Kidney (tissue), 14 donors: Measurements from ENCODE around the gene HOTAIR. TPM values are rescaled to one million over a fixed set of nuclear protein-coding genes. Genes with fewer than 3 reads are reported as not detected.

Experiments used
- DNase-seq, 5 donors: peaks; one replicate each; pipeline ENCODE4 v3.0.0-alpha.2; 2013 to 2020
- FAIRE-seq: peaks from 2 replicates; lab custom pipeline; 2012; peaks lifted over from hg19 to GRCh38; lab: Jason Lieb, UNC
- H3K27ac ChIP-seq, 2 donors: one replicate each; pipeline ENCODE4 v1.7.0; 2013; ENCODE audit warnings: low read depth in 2 of 2, low read length in 2 of 2, inconsistent platforms in 1 of 2
- H3K27me3 ChIP-seq: one replicate; pipeline ENCODE4 v1.7.1; 2013; ENCODE audit warnings: low read length, inconsistent platforms; ENCODE audit not compliant: control insufficient read depth, insufficient read depth
- H3K36me3 ChIP-seq, 3 donors: one replicate each; pipeline versions ENCODE4 v1.7.0 to v1.7.1; 2013; ENCODE audit warnings: low read length in 3 of 3, control low read depth in 1 of 3, inconsistent platforms in 1 of 3; ENCODE audit not compliant: insufficient read depth in 3 of 3, control insufficient read depth in 2 of 3
- H3K4me1 ChIP-seq, 3 donors: one replicate each; pipeline versions ENCODE4 v1.7.0 to v1.7.1; 2013; ENCODE audit warnings: low read length in 3 of 3, inconsistent platforms in 1 of 3, low read depth in 1 of 3; ENCODE audit not compliant: control insufficient read depth in 2 of 3, insufficient read depth in 2 of 3
- H3K4me3 ChIP-seq, 3 donors: one replicate each; pipeline versions ENCODE4 v1.7.0 to v1.8.1; 2013; ENCODE audit warnings: low read length in 3 of 3, control low read depth in 1 of 3, inconsistent platforms in 1 of 3
- H3K9ac ChIP-seq, 3 donors: one replicate each; pipeline versions ENCODE4 v1.7.0 to v1.7.1; 2013; ENCODE audit warnings: low read length in 3 of 3, control low read depth in 1 of 3, inconsistent platforms in 1 of 3
- H3K9me3 ChIP-seq, 3 donors: one replicate each; pipeline versions ENCODE4 v1.7.0 to v1.7.1; 2013; ENCODE audit warnings: low read length in 3 of 3, control low read depth in 1 of 3, inconsistent platforms in 1 of 3; ENCODE audit not compliant: control insufficient read depth in 2 of 3, insufficient read depth in 1 of 3
- CTCF ChIP-seq: IDR thresholded peaks from 3 replicates; pipeline ENCODE4 v1.5.1; 2012; ENCODE audit warnings: mild to moderate bottlenecking, moderate library complexity, borderline replicate concordance; ENCODE audit not compliant: insufficient read depth; ENCODE audit errors: extremely low read depth
- intact Hi-C: fragments of 100-400 bp; cut with DNase I; formaldehyde crosslinking; loops from one replicate; pipeline ENCODE4 v1.11.1; 2022
- polyA plus RNA-seq: library from polyadenylated mRNA; stranded (reverse); fragments of 350-450 nt; fragmentation: Illumina TruSeq; extraction: RNeasy Lipid Tissue Mini Kit (QIAGEN cat#74804); gene quantifications from one replicate; pipeline ENCODE4 v1.2.3, GENCODE V29; 2014; ENCODE audit warnings: low read depth, low replicate concordance; ENCODE audit not compliant: insufficient read depth
- total RNA-seq: library from RNA; stranded (reverse); fragmentation: NEBNext Ultra II Directional; extraction: Animal tissue kit (Norgen Biotek cat#: 25700); gene quantifications from one replicate; pipeline ENCODE4 v1.2.1, GENCODE V29; 2021
- donor health status: control.
- donor health status: control.
- donor health status: control.
- donor health status: control.
- donor health status: control.
- donor health status: DM: yes; HTN: yes; CAD: no.
- donor health status: Normal renal cell carcinoma (clear cell type).

The HOTAIR gene
- total and polyA plus RNA-seq, 2 donors from 2014 or later = 0.52 to 0.76 TPM

GRCh38 chr12:53961025-53961761 lies 13.6 kb downstream of the HOTAIR start:
- DNase-seq (peak in 1 of 5 donors; percentile 68), FAIRE-seq (no peak)
- Histone ChIP-seq H3K9ac (no peak overlapping the region), H3K4me1 (no peaks in the 10 kb centered on the region), H3K36me3 (no peaks in the 10 kb centered on the region), H3K27me3 (peaks cover 80% of the 10 kb centered on the region), H3K27ac (no peak overlapping the region), H3K9me3 (no peaks in the 10 kb centered on the region), H3K4me3 (no peak overlapping the region)
- TF ChIP-seq CTCF = no peak
- intact Hi-C loops = no loop called here

GRCh38 chr12:53960187-53961024 lies 14.3 kb downstream of the HOTAIR start:
- Histone ChIP-seq H3K4me1 (no peaks in the 10 kb centered on the region), H3K27me3 (peaks cover 85% of the 10 kb centered on the region), H3K36me3 (no peaks in the 10 kb centered on the region), H3K27ac (no peak overlapping the region), H3K9ac (no peak overlapping the region), H3K9me3 (no peaks in the 10 kb centered on the region), H3K4me3 (no peak overlapping the region)
- TF ChIP-seq CTCF = no peak
- intact Hi-C loops = no loop called here
- no peak for FAIRE-seq
- peak in 1 of 5 donors; percentile 52 for DNase-seq

DNA sequence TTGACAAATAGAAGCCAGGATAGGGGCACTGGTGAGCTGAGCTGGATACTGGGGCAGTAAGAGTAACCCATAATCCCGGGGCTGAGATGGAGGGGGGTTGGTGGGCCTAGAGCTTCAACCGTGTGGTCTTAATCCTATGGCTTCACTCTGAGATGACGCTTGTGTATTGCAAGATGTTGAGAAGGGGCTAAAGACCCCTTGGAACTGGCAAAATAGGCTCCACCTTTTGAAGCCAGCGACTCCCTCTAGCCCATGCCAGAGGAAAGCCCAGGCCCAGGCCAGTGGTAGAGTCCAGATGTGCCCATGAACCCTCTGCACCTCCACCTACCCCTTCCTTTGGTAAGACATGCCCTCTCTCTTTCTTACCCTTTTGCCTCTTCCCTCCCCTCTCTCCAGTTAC lies 15.4 kb downstream of the HOTAIR start:
- no peak for TF ChIP-seq CTCF
- Histone ChIP-seq H3K27ac (no peak overlapping the region), H3K36me3 (no peaks in the 10 kb centered on the region), H3K4me3 (no peak overlapping the region), H3K4me1 (no peaks in the 10 kb centered on the region), H3K27me3 (peaks cover 80% of the 10 kb centered on the region), H3K9me3 (no peaks in the 10 kb centered on the region), H3K9ac (no peak overlapping the region)
- FAIRE-seq (no peak), DNase-seq (peak in 1 of 5 donors; percentile 20)
- intact Hi-C loops = no loop called here
